PFSK-1 (cell line): Measurements from ENCODE around the gene CEBPA.

Experiments used
- POLR2AphosphoS5 ChIP-seq: IDR thresholded peaks from 2 replicates; pipeline ENCODE4 v1.6.1; 2012; ENCODE audit warnings: low read depth, mild to moderate bottlenecking, control low read depth, low read length, moderate library complexity
- SIN3A ChIP-seq: IDR thresholded peaks from 2 replicates; pipeline ENCODE4 v1.6.1; 2012; ENCODE audit warnings: mild to moderate bottlenecking, low read length, moderate library complexity, borderline replicate concordance; ENCODE audit not compliant: insufficient read depth
- TAF1 ChIP-seq: IDR thresholded peaks from 2 replicates; pipeline ENCODE4 v1.6.1; 2012; ENCODE audit warnings: low read length, control low read depth, borderline replicate concordance; ENCODE audit not compliant: insufficient read depth
- TF ChIP-seq, protein P1 (sequence below), 2 experiments: IDR thresholded peaks; 2 replicates each; pipeline versions ENCODE4 v1.6.1 to v1.8.0; 2011 to 2012; ENCODE audit warnings: low read depth in 2 of 2, low read length in 2 of 2, control low read depth in 1 of 2, inconsistent platforms in 1 of 2, mild to moderate bottlenecking in 1 of 2, moderate library complexity in 1 of 2; ENCODE audit not compliant: insufficient read depth in 1 of 2

DNA sequence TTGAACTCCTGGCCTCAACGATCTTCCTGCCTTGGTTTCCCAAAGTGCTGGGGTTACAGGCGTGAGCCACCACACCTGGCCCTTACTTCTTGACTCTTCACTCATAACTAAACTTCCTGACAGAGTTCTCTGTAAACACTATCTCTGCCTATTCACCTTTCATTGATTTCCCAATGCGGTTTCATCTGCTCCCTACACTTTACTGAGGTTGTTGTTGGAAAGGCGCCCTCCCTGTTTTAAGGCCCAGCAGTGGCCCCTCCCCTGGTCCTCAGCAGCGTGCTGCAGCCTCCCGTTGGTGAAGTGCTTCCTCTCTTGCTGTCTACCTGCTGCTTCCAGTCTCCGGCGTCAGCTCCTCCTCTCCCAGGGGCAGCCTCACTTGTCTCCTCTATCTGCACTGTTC, 26.7 kb upstream of the CEBPA start:
- TF ChIP-seq, protein P1, sequence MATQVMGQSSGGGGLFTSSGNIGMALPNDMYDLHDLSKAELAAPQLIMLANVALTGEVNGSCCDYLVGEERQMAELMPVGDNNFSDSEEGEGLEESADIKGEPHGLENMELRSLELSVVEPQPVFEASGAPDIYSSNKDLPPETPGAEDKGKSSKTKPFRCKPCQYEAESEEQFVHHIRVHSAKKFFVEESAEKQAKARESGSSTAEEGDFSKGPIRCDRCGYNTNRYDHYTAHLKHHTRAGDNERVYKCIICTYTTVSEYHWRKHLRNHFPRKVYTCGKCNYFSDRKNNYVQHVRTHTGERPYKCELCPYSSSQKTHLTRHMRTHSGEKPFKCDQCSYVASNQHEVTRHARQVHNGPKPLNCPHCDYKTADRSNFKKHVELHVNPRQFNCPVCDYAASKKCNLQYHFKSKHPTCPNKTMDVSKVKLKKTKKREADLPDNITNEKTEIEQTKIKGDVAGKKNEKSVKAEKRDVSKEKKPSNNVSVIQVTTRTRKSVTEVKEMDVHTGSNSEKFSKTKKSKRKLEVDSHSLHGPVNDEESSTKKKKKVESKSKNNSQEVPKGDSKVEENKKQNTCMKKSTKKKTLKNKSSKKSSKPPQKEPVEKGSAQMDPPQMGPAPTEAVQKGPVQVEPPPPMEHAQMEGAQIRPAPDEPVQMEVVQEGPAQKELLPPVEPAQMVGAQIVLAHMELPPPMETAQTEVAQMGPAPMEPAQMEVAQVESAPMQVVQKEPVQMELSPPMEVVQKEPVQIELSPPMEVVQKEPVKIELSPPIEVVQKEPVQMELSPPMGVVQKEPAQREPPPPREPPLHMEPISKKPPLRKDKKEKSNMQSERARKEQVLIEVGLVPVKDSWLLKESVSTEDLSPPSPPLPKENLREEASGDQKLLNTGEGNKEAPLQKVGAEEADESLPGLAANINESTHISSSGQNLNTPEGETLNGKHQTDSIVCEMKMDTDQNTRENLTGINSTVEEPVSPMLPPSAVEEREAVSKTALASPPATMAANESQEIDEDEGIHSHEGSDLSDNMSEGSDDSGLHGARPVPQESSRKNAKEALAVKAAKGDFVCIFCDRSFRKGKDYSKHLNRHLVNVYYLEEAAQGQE (IDR thresholded peaks at IDR 0.05; ENCODE audit: insufficient read depth in 1 of 2, low read depth in 2 of 2, low read length in 2 of 2) = no peak
- TF ChIP-seq POLR2AphosphoS5 = no peak
- TF ChIP-seq TAF1 = no peak
- no peak for TF ChIP-seq SIN3A
